Activated naive CD8-positive, alpha-beta T cell treated with anti-CD3 and anti-CD28 coated beads, Interleukin-2, amount 50 U/mL, for 16 hours (primary cell): ENCODE results near the gene VSIG4.
A peak's percentile ranks its signal among the peaks of the same experiment; 100 is the strongest.

ENCODE experiments used
- DNase-seq: peaks from one replicate; pipeline ENCODE4 v3.0.0-alpha.2; 2020; ENCODE audit warnings: low read depth, low spot score

VSIG4 gene

DNA sequence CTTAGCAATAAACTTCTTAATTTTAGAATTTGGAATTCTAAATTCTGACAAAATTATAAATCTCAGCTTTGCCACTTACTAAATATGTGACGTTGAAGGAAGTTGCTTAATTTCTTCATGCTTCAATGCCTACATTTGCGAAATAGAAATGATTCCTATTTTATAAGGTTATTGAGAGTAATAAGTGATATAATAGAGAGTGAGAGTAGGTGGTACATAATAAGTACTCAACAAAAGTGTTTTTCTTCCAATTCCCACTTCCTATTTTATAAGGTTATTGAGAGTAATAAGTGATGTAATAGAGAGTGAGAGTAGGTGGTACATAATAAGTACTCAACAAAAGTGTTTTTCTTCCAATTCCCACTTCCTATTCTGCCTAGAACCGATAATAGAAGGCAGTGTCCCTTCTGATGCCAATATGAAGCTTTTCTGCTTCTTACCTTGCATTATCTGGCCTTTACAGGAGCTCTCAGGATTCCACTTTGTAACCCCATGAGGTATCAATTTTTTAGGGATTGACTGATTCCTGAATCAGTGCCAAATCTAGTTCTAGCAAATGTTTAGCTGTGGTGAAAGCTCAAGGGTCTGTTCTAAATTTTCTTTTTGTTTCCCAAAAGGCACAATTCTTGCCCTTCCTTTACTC is 31.4 kb downstream of the VSIG4 start:
- DNase-seq: no peak

DNA sequence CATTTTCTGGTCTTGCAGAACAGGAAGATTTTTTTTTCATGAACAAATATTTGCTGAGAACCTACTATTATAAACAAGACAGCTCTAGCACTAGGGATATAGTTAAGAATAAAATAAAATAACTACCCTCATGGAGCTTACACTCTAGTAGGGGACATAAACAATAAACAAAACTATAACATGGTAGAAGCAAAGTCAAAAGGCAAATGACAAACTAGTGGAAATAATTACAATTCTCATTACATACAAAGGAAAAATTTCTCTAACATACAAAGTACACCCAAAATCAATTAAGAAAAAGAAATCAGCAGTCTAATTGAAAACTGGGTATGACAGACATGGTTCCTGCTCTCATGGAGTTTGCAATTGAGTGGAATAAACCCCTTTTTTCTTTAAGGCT is 32.0 kb downstream of the VSIG4 start:
- no peak for DNase-seq

- DNase-seq: no peak
These were observed 33.9 kb downstream of the VSIG4 start for GRCh38 chrX:66005830-66006449.

GRCh38 chrX:66004928-66005829 is 34.7 kb downstream of the VSIG4 start:
- no peak for DNase-seq

GRCh38 chrX:66002824-66003680 is 36.8 kb downstream of the VSIG4 start:
- DNase-seq: no peak

DNA sequence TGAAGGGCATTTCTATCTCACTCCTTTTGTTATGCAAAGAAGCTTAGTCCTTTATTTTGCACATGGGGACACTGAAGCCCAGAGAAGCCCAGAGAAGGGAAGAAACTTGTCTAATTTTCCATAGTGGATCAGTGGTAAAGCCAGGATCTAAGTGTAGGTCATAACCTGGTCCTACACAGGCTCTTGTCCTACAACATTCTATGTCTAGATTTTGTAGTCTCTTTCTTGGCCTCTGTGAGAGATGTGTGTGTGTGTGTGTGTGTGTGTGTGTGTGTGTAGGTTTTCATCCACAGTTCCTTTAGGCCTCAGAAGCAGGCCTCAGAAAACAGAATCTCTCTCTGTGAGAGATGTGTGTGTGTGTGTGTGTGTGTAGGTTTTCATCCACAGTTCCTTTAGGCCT is 38.3 kb downstream of the VSIG4 start:
- DNase-seq: no peak

GRCh38 chrX:66000628-66001272 is 39.1 kb downstream of the VSIG4 start:
- DNase-seq: no peak

DNA sequence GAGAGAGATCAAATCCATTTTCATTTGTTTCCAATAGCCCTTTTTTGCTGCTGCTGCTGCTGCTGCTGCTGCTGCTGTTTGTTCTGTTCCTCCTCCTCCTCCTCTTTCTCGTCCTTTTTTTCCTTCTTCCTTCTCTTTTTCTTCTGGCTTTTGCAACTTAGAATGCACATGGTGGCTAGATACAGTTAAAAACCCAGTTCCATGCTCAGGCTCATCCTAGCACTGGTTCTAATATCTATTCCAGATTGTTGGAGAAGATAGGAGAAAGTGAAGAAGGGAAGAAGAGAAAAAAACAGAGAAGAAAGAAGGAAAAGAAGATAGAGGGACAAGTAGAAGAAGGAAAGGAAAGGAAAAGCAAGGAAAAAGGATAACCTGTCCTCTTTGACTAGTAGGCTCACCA is 39.7 kb downstream of the VSIG4 start:
- no peak for DNase-seq

DNA sequence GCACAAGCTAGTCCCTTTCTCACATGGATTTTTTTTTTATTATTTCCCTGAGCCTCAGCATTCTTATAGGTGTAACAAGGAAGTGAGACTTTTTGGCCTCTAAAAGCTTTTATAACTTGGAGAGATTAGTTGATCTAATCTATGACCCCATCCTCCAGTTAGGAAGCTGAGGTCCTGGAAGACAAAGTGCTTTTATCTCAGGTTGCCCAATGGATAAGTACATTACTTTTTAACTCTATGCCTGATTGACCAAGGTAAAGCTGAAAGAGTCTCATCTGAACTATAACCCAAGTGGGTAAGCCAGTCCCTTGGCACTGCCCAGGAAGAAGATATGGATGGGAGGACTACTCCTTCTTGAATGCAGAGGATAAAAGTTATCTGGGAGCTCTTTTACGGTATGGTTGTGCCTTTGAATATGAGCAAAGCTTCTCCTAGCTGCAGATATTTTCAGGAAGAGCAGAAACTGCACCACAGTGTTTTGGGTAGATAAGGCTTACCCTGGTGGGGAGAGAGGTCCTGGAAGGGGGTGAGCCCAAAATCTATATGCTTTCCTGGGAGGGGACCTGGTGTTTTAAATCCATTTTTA is 40.2 kb downstream of the VSIG4 start:
- no peak for DNase-seq

GRCh38 chrX:65999029-65999562 is 40.8 kb downstream of the VSIG4 start:
- DNase-seq: no peak

DNA sequence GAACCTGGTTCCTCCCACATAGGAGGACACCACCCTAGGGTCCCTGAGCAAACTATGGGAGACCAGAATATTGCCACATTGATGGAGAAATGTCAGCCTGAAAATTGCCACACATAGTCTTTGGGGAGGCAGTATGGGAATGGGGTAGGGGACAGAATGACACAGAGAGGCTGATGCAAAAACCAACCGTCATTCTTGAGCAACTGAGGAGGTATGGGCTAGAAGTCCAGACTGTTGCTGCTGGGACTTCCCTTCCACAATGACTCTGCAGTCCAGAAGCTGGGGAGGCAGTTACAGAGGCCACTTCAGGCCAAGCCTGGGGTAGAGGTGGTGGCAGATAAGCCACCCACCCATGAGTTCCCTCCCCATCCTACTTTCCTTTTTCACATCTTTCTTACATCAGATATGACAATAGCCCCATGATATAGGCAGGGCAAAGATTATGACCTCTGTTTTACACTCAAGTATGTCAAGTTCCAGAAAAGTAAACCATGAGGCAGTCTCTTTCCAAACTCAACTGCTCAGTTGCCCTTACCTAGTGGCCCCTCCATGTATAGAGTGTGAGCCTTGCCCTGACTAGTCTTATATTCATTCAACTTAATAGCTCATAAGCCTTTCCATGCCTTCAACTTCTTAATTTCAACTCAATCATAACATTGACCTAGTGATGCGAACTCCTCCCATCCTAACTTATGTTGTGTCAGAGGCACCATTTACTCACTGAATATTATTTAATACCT is 41.7 kb downstream of the VSIG4 start:
- DNase-seq: no peak

DNA sequence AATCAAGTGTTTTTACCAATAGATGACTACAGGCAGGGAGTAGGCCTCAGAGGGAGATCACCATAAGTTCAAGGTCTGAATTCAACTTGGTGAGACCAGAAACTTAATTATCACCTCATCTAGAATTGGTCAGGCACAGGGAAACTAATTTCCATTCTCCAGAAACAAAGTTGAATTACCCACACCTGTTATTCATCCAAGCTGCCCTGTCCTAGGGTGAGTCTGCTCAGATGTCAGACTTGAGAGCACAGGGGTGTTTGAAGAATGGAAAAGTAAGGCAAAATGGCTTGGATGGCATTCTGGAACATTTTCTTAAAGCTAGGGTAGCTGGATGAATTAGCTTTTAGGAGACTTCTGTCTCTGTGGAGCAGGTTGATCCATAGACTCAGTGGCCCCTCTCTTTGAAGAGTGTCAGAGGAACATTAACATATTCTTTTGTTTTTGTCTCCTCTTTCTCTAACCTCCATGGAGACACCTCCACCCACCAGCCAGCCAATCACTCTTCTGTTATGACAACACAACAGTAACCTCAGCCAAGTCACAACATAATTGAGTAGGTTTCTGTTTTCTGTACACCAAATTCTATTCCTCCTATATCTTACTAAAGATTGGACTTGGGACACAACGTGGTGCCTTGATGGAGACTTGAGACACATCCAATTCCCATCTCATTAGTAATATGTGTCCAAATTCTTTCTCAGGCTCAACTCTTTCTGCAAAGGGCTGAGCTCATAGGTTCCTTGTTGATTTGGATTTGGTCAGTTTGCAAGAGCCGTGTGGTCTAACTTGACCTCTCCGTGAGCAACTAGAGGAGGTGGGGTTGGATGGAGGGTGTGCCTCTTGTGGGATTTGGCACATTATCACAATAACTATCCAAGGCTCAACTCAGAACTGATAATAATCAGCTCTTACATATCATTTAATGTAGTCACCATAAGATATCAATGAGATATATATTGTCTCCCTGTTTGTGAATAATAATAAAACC is 45.1 kb downstream of the VSIG4 start:
- DNase-seq: no peak

- DNase-seq: no peak
These were observed 45.9 kb downstream of the VSIG4 start for GRCh38 chrX:65993915-65994460.

DNA sequence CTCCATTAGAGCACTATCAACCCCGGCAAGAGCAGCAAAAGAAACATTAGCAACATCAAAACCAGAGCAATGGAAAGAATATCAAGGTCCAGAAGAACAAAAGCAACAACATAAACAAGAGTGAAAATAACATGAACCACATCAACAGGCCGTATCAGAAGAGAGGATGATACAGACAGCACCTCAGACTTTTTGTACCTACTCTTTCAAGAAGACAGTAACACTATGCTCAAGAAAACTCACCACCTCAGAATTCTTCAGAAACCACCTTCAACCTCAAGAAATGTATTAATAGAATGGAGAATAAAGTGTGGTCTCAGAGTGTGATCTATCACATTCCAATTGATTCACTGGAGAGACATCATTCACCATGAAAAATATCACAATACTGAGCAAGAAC is 46.5 kb downstream of the VSIG4 start:
- DNase-seq: no peak

DNA sequence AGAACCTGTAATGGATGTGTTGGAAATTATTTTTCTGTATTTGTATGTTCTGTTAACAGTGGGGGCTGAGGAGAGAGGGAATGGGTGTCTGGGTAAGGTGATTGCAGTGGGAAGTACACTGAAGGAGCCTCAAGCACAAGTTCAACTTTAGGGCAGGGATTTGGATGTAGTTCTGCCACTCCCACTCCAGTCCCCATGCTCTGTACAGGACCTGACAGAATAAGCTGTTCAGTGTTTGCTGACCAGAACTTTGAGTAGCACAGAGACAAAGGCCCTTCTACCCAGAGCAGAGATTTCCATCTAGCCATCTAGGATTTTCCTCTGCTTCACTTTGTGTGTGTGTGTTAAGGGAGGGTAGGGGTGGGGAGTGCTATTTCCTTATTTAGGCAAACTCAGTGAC is 49.2 kb downstream of the VSIG4 start:
- no peak for DNase-seq

- DNase-seq: no peak
These were observed 52.1 kb downstream of the VSIG4 start for GRCh38 chrX:65987811-65988210.

DNA sequence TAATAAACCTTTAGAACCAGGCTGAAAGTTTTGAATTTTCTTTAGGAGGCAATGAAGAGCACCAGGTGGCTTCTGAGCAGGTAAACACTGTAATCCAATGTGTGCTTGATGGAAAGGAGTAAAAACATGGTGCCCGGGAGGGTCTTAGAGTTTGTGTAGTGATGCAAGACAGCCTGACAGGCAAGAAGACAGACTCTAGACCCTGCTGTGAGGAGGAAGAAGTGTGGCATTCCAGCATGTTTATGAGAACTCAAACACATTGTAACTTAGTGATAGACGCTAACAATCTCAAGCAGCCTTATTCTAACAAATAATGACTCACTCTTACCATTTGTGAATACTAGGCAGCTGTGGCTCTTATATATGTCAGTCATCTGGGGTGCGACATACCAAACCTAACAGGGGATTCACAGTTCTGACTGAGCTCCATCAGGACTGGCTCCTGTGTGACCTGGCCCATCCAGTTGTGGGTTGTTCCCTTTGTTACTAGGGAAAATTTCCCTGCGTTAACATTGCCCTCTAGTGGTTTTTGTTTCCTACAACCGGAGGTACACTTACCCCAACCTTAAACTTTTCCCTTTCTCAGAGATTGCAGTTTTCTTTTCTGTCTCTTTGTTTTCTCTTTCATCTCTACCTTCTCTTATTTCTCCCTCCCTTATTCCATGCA is 53.8 kb downstream of the VSIG4 start:
- peak; percentile 3 for DNase-seq

- no peak for DNase-seq
These were observed 54.7 kb downstream of the VSIG4 start for GRCh38 chrX:65985211-65985610.
